ENCODE data around the gene ST7. TPM values are rescaled to one million over a fixed set of nuclear protein-coding genes. Genes with fewer than 3 reads are reported as not detected.

ST7 gene
- total RNA-seq, 2 experiments from 2014 or later = 6.7 to 7.4 TPM

- H3K4me3 Mint-ChIP-seq = no peak overlapping the region
- CTCF ChIA-PET = interaction anchor here (1.1 to 1.2 kb wide), 2 partner anchors 19 to 20 kb away, joined by 3 read pairs; no protein-coding TSS in a partner anchor
- H3K27ac Mint-ChIP-seq = no peak overlapping the region
- no peaks in the 10 kb centered on the region for H3K36me3 Mint-ChIP-seq (ENCODE audit: low read depth)
- H3K9me3 Mint-ChIP-seq = no peaks in the 10 kb centered on the region
- POLR2A ChIA-PET = no interaction called here
- H3K4me1 Mint-ChIP-seq = peaks cover 7% of the 10 kb centered on the region
- H3K27me3 Mint-ChIP-seq = no peaks in the 10 kb centered on the region
- no peak for DNase-seq
These were observed 192.8 kb downstream of the ST7 start for GRCh38 chr7:117146059-117146458.

GRCh38 chr7:117146511-117146910, 193.2 kb downstream of the ST7 start:
- no peak for DNase-seq
- CTCF ChIA-PET = interaction anchor here (1.1 to 1.2 kb wide), 2 partner anchors 19 to 21 kb away, joined by 3 read pairs; no protein-coding TSS in a partner anchor
- no peaks in the 10 kb centered on the region for H3K9me3 Mint-ChIP-seq
- no peaks in the 10 kb centered on the region for H3K27me3 Mint-ChIP-seq
- no peak overlapping the region for H3K27ac Mint-ChIP-seq
- no peak overlapping the region for H3K4me3 Mint-ChIP-seq
- POLR2A ChIA-PET = no interaction called here
- H3K4me1 Mint-ChIP-seq = peaks cover 7% of the 10 kb centered on the region
- H3K36me3 Mint-ChIP-seq (ENCODE audit: low read depth) = no peaks in the 10 kb centered on the region

- Mint-ChIP-seq H3K9me3 (no peaks in the 10 kb centered on the region), H3K36me3 (ENCODE audit: low read depth) (no peaks in the 10 kb centered on the region), H3K4me3 (no peak overlapping the region), H3K4me1 (no peaks in the 10 kb centered on the region), H3K27me3 (no peaks in the 10 kb centered on the region), H3K27ac (no peak overlapping the region)
- CTCF ChIA-PET = no interaction called here
- POLR2A ChIA-PET = no interaction called here
- no peak for DNase-seq
These were observed 195.7 kb downstream of the ST7 start for GRCh38 chr7:117148971-117149370.

- CTCF ChIA-PET = no interaction called here
These were observed 196.4 kb downstream of the ST7 start for GRCh38 chr7:117149692-117150091.

GRCh38 chr7:117152213-117153007, 199.1 kb downstream of the ST7 start:
- H3K4me3 Mint-ChIP-seq = no peak overlapping the region
- no peak for DNase-seq
- no peak overlapping the region for H3K27ac Mint-ChIP-seq
- ChIA-PET POLR2A (no interaction called here), CTCF (no interaction called here)
- H3K4me1 Mint-ChIP-seq = no peaks in the 10 kb centered on the region
- H3K36me3 Mint-ChIP-seq (ENCODE audit: low read depth) = no peaks in the 10 kb centered on the region
- H3K9me3 Mint-ChIP-seq = no peaks in the 10 kb centered on the region
- H3K27me3 Mint-ChIP-seq = no peaks in the 10 kb centered on the region

More at GRCh38 chr7:117149692-117150091, 196.4 kb downstream of the ST7 start:
- POLR2A ChIA-PET = no interaction called here
- H3K4me3 Mint-ChIP-seq = no peak overlapping the region
- no peak for DNase-seq
- H3K4me1 Mint-ChIP-seq = no peaks in the 10 kb centered on the region
- no peaks in the 10 kb centered on the region for H3K9me3 Mint-ChIP-seq
- H3K27ac Mint-ChIP-seq = no peak overlapping the region
- no peaks in the 10 kb centered on the region for H3K27me3 Mint-ChIP-seq
- H3K36me3 Mint-ChIP-seq (ENCODE audit: low read depth) = no peaks in the 10 kb centered on the region

GRCh38 chr7:117153016-117153545, 199.8 kb downstream of the ST7 start:
- Mint-ChIP-seq H3K36me3 (ENCODE audit: low read depth) (no peaks in the 10 kb centered on the region), H3K27ac (no peak overlapping the region), H3K4me1 (no peaks in the 10 kb centered on the region), H3K27me3 (no peaks in the 10 kb centered on the region), H3K9me3 (no peaks in the 10 kb centered on the region), H3K4me3 (no peak overlapping the region)
- ChIA-PET POLR2A (no interaction called here), CTCF (no interaction called here)
- no peak for DNase-seq

GRCh38 chr7:117154721-117155120, 201.4 kb downstream of the ST7 start:
- ChIA-PET CTCF (no interaction called here), POLR2A (no interaction called here)
- Mint-ChIP-seq H3K36me3 (ENCODE audit: low read depth) (no peaks in the 10 kb centered on the region), H3K4me1 (no peaks in the 10 kb centered on the region), H3K4me3 (no peak overlapping the region), H3K27me3 (no peaks in the 10 kb centered on the region), H3K9me3 (no peaks in the 10 kb centered on the region), H3K27ac (no peak overlapping the region)
- DNase-seq = no peak

- H3K36me3 Mint-ChIP-seq (ENCODE audit: low read depth) = no peaks in the 10 kb centered on the region
- no peaks in the 10 kb centered on the region for H3K9me3 Mint-ChIP-seq
- ChIA-PET POLR2A (no interaction called here), CTCF (interaction anchor here (0.6 kb wide), 1 partner anchor 12 kb away, joined by 3 read pairs; no protein-coding TSS in a partner anchor)
- no peak overlapping the region for H3K4me3 Mint-ChIP-seq
- H3K4me1 Mint-ChIP-seq = no peaks in the 10 kb centered on the region
- no peak for DNase-seq
- H3K27ac Mint-ChIP-seq = no peak overlapping the region
- H3K27me3 Mint-ChIP-seq = no peaks in the 10 kb centered on the region
These were observed 202.4 kb downstream of the ST7 start for GRCh38 chr7:117155694-117156093.

GRCh38 chr7:117157241-117158209, 204.2 kb downstream of the ST7 start:
- Mint-ChIP-seq H3K4me3 (no peak overlapping the region), H3K9me3 (no peaks in the 10 kb centered on the region), H3K4me1 (no peaks in the 10 kb centered on the region), H3K27ac (no peak overlapping the region), H3K27me3 (no peaks in the 10 kb centered on the region), H3K36me3 (ENCODE audit: low read depth) (no peaks in the 10 kb centered on the region)
- CTCF ChIA-PET = interaction anchor here (0.9 kb wide), 1 partner anchor 37 kb away, joined by 3 read pairs; no protein-coding TSS in a partner anchor
- DNase-seq = no peak
- POLR2A ChIA-PET = no interaction called here

GRCh38 chr7:117158941-117159697, 205.8 kb downstream of the ST7 start:
- POLR2A ChIA-PET = no interaction called here
- DNase-seq = no peak
- CTCF ChIA-PET = no interaction called here
- Mint-ChIP-seq H3K36me3 (ENCODE audit: low read depth) (no peaks in the 10 kb centered on the region), H3K4me3 (no peak overlapping the region), H3K27ac (no peak overlapping the region), H3K4me1 (no peaks in the 10 kb centered on the region), H3K27me3 (no peaks in the 10 kb centered on the region), H3K9me3 (no peaks in the 10 kb centered on the region)

GRCh38 chr7:117163101-117163500, 209.8 kb downstream of the ST7 start:
- ChIA-PET CTCF (no interaction called here), POLR2A (no interaction called here)
- no peaks in the 10 kb centered on the region for H3K9me3 Mint-ChIP-seq
- no peak overlapping the region for H3K4me3 Mint-ChIP-seq
- H3K4me1 Mint-ChIP-seq = no peaks in the 10 kb centered on the region
- DNase-seq = no peak
- no peak overlapping the region for H3K27ac Mint-ChIP-seq
- no peaks in the 10 kb centered on the region for H3K27me3 Mint-ChIP-seq
- no peaks in the 10 kb centered on the region for H3K36me3 Mint-ChIP-seq (ENCODE audit: low read depth)

GRCh38 chr7:117164620-117165019, 211.3 kb downstream of the ST7 start:
- Mint-ChIP-seq H3K36me3 (ENCODE audit: low read depth) (no peaks in the 10 kb centered on the region), H3K4me3 (no peak overlapping the region), H3K27ac (no peak overlapping the region), H3K27me3 (no peaks in the 10 kb centered on the region), H3K9me3 (no peaks in the 10 kb centered on the region), H3K4me1 (no peaks in the 10 kb centered on the region)
- ChIA-PET POLR2A (no interaction called here), CTCF (no interaction called here)
- DNase-seq = no peak

GRCh38 chr7:117165656-117166055, 212.4 kb downstream of the ST7 start:
- no peak for DNase-seq
- H3K36me3 Mint-ChIP-seq (ENCODE audit: low read depth) = no peaks in the 10 kb centered on the region
- ChIA-PET CTCF (no interaction called here), POLR2A (no interaction called here)
- H3K4me1 Mint-ChIP-seq = no peaks in the 10 kb centered on the region
- H3K27me3 Mint-ChIP-seq = no peaks in the 10 kb centered on the region
- H3K4me3 Mint-ChIP-seq = no peak overlapping the region
- H3K9me3 Mint-ChIP-seq = no peaks in the 10 kb centered on the region
- no peak overlapping the region for H3K27ac Mint-ChIP-seq

Data from activated CD4-positive, alpha-beta memory T cell treated with anti-CD3 and anti-CD28 coated beads, Interleukin-2, amount 10 ng/mL, durations not matched to agents 7 days and 5 days (primary cell).